GM12874 (cell line): ENCODE data around the gene SORCS3.

ENCODE experiments used
- CTCF ChIP-seq: IDR thresholded peaks from 2 replicates; pipeline ENCODE4 v1.5.1; 2011; ENCODE audit warnings: low read depth, mild to moderate bottlenecking, control low read depth, low read length, moderate library complexity; ENCODE audit not compliant: insufficient read depth

SORCS3 gene

DNA sequence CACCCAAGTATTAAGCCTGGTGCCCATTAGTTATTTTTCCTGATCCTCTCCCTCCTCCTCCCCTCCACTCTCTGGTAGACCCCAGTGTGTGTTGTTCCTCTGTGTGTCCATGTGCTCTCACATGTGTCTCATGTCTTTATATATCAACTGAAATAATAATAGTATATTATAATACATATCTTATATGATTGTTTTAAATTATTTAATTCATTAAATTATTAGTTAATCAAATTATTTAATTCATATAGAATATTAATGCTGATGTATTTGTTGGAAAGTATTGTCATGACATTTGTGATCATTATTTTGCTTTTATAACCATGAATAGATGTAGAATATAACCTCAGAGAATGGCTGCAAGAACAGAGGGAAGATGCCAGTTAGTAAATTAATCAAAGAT is 647.5 kb downstream of the SORCS3 start:
- TF ChIP-seq CTCF: no peak

GRCh38 chr10:105291571-105291970 is 650.5 kb downstream of the SORCS3 start:
- no peak for TF ChIP-seq CTCF

DNA sequence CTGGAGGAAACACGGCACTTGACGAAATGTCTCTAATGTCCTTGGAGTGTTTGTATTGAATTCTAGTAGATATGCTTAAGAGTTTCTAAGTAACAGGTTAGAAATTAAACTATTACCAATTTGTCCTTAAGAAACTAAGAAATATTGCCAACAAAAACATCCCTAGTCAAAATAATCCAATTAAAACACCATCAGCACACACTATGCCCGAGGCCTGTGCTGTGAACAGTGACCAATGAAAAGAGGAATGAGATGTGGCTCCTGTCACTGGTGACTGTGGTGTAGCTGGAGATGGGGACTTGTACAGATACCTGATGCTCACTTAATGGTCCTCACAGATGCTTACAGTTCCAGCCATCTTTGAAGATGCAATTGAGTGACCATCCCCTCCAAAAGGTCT is 651.1 kb downstream of the SORCS3 start:
- no peak for TF ChIP-seq CTCF
